ENCODE results near the gene ST8SIA5.

The ST8SIA5 gene

DNA sequence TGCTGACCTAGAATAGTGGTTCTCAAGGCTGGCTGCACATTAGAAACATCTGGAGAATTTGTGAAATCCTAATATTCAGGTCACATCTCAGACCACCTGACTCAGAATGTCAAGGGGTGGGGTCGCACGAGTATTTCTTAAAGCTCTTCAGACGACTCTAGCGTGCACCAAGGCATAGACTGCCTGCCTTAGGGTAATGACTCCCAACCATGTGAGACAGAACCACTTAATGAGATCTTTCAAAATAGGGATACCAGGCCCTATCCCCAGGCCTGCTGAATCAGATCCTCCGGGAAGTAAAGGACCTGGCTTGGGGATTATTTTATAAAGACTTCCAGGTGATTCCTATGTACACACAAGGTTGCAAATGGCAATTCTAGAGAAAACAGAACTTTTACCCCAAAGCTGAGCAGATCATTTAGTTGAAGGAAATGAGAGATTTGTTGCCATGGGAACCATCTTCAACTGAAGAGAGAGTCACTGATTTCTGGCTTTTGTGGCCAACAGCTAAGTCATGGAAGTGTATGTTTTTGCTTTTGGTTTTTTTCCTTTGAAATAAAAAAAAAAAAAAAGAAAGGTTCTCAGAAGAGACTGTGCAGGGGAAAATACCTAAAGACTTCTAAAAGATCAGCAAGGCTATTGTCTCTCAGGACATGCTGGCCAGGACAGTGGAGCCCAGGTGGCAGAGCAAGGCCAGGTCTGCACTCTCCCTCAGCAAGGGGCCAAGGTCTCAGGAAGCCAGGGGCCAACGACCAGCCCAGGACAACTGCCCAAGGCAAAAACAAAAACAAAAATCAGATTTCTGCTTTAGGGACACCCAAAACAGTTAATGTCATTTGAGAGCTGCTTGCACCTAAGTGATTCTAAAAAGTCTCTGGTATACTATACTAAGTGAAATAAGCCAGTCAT lies 84.5 kb downstream of the ST8SIA5 start:
- peak in 1 of 58 donors; percentile 14 for DNase-seq

DNA sequence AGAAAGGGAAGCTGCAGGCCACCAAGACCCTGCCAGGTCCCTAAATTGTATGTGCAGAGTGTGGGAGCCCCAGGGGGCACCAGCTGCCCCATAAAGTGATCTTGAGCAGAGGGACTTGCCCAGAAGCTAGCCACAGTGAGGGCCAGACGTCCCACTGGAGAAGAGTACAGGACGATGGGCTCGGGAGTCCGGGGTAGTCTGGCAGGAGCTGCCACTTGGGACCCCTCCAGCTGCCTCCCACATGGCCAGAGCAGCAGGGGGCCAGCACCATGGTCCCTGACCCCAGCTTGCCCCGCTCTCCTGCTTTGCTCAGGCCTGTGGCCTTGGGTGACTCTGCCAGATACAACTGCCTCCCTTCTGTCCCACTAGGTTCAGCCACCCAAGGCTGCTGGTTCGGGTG lies 88.2 kb downstream of the ST8SIA5 start:
- DNase-seq: no peak

DNA sequence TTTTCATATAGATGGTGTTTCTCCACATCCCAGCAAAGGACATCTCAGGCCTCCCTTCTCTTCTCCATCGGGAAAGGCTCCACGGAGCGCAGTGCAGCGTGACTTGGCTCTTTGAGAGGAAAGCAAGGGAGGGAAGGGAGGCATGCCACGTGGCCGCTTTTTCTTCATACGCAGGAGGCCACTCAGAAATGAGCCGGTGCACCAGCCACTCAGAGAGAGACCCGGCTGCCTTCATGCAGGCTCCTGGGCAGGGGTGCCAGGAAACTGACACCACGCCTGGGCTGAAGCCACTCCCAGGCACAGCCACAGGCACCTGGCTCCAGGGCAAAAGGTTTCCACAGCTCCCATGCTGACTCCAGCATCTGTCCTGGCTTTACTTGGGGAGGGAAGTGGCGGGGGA lies 88.7 kb downstream of the ST8SIA5 start:
- peak in 12 of 58 donors; percentile 12 to 50 (median 25) for DNase-seq

DNA sequence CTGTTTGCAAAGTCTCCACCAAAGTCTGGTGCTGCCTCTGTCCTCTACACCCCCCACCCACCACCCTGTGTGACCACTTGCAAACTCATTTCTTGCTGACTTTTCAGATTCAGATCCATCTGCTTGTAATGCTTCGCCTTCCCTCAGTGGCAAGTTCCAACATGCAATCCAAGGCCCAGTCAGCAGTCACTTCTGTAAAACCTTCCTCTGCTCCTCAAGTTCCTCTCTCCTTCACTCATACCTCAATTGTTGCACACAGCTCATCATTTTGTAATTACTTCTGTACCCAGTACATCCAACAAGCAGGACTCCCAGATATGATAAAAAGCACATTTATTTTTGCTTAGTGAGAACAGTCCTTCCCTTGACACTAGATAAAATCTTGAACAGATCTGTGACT lies 93.3 kb downstream of the ST8SIA5 start:
- DNase-seq: no peak

DNA sequence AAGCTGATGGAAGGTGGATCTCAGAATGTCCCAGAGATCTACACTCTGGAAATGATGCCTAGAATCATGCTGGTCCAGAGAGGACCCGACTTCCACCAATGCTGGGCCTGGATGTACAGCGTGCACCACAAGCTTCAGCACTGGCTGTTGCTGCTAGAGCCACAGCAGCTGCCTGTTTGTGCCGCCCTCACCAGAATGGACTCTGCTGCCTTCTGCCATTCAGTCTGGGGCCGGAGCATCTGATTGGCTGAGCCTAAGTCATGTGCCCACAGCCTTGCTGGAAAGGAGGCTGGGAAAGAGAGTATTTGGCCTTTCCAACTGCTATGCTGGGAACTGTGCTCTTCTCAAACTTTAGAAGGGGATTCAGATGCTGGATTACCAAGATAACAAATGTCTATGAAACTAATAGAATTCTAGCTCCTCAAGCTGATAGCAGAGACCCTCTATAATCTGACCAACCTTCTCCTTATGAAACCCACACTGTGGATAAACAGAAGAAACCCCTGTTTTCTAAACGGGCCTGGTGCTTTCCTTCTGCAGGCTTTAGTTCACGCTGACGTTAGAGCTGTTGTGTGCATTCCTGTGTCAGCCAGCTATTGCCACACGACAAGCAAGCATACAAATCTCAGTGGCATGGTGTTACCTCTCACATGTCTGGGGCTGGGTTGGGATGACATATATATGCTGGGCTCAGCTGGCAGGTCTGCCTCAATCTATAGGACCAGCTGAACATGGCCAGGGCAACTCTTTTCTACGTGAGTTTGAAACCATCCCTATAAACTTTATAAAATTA lies 95.7 kb downstream of the ST8SIA5 start:
- DNase-seq: peak in 56 of 58 donors; percentile 27 to 93 (median 81)

DNA sequence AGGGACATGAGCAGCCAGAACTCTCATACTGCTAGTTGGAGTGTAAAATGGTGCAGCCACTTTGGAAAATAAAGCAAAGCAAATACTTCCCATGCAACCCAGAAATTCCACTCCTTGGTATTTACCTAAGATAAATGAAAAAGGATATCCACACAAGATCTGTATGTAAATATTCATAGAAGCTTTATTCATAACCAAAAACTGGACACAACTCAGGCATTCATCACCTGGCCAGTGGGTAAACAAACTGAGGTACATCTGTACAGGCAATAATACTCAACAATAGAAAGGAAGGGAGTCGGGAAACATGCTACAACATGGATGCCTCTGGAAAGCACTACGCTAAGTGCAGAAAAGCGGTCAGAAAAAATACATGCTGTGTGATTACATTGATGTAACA lies 97.4 kb downstream of the ST8SIA5 start:
- DNase-seq: no peak

DNA sequence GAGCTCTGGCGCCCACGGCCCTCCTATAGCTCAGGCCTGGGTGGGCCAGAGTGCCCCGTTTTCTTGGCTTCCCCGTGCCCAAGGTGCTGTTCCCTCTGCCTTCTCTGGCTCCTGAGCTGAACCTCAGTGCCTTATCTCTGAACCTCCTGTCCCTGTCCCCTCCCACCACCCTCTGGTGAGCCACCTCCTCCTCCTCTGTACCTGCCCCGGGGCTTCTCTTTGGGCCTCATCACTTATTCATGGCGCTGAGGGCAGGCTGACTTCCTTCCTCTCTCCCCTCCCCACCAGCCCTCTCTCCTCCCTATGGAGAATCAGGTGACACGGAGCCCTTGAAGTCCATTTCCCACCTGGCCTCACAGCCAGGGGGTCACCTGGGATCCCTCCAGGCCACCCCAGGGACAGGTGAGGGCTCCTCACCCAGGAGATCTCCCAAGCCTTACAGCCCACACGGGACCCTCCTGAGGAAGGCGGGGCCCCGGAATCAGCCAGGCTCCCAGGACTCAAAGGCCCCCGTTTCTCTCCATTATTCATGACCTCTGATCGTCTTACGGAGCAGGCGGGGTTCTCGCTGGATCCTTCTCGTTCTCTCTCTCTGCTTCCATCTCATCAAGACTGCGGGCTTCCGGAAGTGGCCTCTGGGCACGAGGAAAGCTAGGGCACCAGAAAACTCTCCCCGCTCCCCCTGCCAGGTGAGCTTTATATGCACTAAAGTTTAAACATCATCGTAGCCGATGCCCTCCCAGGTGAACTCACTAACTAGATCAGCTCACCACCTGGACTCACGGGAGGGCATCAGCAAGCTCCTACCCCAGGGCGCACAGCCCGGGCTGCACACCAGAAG lies 99.5 kb downstream of the ST8SIA5 start, which contains the start of gene LOXHD1:
Gene LOXHD1, minus strand, starts transcription at position 106 of the 841 bp plus-strand sequence. CDS start 187 bp downstream, outside the sequence.
- no peak for DNase-seq

DNA sequence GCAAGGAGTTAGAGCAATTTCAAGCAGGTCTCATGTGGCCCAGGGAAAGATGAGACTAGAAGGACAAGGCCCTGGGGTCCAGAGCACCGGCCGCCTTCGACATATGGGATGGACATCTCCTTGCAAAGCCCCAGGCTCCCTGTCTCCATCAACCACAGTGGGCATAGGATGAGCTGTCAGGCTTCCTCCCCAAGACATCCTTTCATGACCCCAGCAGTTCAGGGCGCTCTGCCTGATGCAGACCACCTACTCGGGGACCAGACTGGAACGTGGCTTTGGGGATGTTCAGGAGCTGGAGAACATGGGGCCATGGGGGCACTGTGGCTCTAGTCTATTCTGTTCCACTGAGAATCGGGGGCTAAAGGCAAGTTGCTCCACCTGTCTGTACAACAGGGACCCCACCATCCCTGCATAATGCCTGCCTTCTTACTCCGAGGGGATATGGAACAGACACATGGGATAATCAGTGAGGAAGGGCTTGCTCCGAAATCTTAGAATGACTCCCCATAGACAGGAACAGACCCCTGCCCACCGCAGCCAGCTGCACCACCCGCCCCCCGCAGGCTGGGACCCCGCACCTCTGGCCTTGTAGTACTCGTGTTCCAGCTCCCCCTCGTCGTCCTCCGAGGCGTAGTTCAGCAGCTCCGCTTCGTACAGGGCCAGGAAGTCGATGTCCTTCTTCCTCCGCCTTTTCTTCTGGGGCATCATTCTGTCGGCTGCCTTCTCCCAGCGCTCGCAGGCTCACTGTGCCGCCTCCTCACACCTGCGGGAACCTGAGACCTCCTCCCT lies 100.3 kb downstream of the ST8SIA5 start:
- no peak for DNase-seq

DNA sequence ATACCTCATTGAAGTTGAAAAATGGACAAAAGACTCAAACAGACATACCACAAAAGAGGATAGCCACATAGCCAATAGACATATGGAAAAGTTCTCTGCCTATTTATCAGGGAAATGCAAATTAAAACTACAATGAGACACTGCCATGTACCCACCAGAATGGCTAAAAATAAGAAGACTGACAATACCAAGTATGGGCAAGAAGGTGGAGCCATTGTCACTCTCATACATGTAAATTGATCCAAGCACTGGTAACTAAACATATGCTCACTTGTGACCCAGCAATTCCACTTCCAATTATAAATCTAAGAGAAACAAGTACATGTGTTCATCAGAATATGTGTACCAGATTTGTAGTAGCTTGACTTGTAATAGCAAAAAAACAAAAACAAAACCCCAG lies 104.5 kb downstream of the ST8SIA5 start:
- no peak for DNase-seq

DNA sequence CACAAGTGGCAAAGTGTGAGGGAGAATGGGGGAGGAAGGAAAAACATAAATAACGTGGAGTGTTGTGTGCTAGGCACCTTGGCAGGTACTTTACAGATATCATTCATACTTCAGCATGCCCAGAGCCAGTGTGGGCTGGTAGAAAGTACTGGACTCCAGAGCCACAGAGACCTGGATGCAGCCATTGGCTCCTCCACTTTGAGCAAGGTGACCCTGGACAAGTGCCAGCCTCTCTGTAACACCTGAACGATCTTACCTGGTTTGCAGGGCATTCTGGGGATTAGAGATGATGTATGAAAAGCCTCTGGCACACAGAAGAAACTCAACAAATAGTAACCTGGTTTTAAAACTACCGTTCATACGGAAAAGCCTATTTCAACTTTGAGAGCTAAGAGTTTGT lies 106.2 kb downstream of the ST8SIA5 start:
- DNase-seq: no peak

DNA sequence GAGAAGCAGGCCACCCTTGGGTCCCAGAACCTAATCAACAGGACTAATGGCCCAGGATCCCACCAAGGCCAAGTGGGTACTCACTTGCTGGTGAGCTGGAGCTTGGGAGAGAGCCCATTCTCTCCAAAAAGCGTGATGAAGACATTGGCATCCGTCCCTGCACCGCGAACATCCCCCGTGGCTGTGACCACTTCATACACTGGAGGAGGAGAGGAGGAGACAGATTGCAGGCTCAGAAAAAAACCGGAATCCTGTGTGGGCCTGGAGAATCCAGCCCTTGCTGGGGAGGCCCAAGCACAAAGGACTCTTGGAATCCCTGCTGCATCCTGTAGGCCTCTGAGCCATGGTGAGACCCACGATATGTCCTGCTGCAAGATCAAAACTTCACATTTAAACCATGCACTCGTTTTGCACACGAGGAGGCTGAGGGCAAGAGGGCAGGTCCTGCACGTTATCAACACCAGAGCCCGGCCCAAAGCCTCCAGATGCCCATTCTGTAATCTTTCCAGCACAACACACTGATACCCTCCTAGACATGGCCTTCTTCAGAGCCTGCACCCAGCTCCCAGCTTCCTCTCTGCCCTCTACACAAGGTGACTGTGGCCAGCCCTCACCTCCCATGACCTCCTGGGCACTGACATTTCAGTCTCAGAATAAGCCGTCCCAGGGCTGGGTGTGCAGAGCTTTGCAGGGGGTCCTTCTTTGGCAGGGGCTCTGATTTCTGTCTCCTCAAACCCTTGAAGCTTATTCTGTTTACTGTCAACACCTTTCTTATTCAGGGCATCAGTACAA lies 107.6 kb downstream of the ST8SIA5 start:
- peak in 14 of 58 donors; percentile 6 to 49 (median 22) for DNase-seq

DNA sequence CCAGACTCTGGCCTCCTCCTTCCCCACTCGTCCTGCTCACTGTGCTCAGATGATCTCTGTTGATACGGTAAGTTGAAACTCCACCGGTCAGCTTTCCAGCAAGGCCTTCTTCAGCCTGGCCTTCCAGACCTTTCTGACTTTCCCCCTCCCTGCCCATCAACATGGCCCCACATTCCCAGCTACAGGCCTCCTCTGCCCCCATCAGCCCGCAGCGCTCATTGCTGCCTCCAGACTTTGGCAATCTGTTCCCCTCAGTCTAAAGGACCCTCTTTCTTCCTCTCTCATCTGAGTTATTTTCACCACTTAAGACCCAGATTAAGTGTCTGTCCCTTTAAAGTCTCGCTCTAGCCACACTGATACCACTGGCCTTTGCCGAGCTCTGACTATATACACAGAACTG lies 110.4 kb downstream of the ST8SIA5 start:
- no peak for DNase-seq

DNA sequence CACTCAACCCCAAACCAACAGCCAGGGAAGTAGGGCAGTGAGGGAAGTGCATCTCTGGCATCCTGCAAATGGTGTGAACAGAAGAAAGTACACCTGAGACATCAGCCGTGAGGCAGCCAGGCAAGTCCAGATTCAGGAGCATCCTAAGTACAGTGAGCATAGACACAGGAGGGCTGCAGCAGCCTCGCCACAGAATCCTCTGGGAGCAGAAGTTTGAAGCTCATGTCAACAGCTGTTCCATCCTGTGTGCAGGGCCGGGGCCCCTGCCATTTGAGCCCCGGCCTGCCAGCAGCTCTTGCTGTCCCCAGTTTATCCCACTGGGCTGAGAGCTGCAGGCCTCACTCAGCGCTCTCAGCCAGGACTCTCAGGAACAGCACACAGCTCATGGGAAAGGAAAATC lies 114.3 kb downstream of the ST8SIA5 start:
- no peak for DNase-seq

DNA sequence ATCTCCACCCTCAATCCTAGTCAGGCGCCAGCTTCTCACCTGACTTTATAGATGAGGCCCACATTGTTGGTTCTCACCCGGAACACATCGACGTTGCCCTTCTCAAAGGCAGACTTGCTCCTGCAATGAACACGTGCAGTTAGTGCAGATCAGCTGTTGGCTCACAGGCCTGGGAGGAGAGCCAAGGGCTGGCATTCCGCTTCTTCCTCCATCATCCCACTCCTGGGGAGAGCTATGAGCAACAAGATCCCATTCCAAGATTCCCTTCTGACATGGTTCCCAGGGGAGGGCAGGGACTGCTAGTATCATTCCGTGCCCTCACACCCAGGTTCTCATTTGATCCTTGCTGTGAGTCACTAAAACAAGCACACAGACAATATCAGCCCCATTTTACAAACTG lies 114.9 kb downstream of the ST8SIA5 start:
- DNase-seq: peak in 3 of 58 donors; percentile 1 to 10 (median 9)

DNA sequence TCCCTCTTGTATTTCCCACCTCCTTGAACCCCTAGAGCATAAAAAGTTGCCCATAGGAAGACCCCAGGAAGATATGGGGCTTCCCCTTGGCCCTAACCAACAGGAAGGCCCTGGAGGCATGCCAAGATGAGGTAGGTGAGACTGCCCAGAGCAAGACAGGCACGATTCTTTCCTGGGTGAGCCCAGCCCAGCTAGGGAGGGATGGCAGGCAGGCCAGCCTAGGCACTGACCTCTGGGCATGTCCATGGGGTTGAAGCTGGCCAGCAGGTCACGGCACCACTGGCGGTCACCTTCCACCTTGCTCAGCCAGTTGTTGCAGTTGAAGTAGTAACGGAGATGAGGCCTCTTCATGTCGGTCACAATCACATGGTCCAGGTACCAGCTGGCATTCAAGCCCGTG lies 117.5 kb downstream of the ST8SIA5 start:
- no peak for DNase-seq

DNA sequence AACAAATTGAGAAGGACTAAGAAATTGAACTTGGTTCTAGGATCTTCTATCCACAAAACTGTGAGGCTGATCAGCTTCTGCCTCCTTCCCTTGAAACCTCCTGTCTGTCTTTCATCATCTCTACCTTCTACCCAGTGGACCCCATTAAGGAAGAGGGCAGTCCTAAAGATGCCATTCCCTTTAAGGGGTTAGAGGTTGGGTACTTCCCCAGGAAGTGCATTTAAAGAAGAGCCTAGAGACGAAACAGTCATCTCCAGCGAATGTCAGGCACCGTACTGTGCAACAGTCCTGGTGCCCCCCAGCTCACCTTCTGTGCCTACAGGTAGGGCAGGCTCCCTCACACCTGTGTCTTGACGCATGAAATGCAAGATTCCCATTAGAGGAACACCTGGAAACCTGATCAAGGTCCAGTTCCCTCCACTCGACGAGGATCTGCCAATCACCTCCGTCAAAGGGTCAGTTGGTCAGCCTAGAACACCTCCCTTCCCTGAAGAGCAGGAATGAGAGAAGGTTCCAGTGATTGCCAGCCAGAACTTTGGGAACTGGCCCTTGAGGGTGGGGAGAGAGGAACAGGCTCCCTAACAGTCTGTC lies 120.7 kb downstream of the ST8SIA5 start:
- DNase-seq: no peak

DNA sequence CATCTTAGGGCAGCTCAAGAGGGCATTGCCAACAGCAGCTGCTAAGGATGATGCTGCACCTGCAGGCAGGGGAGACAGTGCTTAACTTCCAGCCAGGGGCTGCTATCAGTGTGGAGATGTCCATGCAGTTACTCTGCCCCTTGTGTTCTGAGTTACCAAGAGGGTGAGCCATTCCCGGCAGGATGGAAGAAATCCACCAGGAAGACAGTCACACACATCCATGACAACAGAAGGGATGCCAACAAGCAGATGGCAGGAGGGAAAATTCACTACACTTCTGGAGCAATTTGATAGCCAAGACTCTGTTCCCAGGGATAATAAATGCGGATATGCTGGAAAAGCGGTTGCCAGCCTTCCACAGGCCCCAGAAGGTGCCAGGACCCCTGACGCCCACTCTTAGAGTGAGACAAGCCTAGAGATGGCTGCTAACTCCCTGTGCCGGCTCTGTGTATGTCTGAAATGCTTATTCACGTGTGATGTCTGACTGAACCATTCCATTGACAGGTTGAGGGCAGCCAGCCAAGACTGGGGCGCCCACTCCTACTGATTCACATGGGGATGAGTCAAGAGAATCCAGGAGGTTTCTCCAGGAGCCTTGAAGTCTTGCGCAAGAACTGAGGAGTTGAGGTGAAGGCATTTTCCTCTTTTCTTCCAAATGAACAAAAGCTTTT lies 124.3 kb downstream of the ST8SIA5 start:
- peak in 40 of 58 donors; percentile 8 to 70 (median 42) for DNase-seq

DNA sequence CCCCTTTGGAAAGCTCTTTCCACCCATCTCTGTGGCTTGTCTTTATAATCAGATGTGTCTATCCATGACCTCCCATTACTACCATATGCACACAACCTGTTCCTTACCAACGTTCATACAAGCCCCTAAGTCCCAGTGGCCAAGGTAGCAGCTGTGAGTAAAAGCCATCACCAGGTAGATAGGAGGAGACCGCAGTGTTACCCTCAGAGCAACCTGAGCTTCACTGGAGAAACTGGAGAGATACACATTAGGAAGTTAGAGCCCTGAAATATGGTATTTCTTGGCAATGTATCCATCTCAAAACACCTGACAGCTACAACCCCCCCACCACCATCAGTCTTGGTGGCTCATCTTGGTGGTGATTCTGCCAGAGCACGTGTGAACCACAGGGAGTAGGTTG lies 125.9 kb downstream of the ST8SIA5 start:
- no peak for DNase-seq

DNA sequence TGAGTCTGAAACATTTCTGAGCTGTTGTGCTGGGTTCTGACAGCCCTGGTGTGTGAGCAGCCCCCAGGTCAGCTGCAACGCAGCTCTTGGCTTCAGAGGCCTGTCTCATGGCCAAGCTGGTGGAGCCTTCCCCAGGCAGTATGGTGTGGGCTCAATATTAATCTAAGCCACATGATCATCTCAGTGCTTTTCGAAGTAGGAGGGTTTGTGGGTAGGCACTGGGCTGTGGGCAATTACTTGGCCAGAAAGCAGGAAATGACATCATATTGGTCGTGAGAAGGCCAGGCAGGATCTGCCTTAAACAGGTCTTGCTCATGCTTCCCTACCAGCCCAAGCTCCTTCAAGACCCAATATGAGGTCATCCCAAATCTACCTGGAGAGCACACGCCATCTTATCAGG lies 126.7 kb downstream of the ST8SIA5 start:
- DNase-seq: no peak

All from anterior cingulate cortex (tissue), 58 donors.